Neutrophil (primary cell): ENCODE results near the gene WDR86.
A peak's percentile ranks its signal among the peaks of the same experiment; 100 is the strongest.

Source experiments
- H3K27ac ChIP-seq: fragments of 200-600 bp; sonication (generic); 2 replicates; pipeline ENCODE4 v1.5.1; 2016; ENCODE audit warnings: mild to moderate bottlenecking, moderate library complexity
- H3K27me3 ChIP-seq: fragments of 200-600 bp; sonication (generic); 2 replicates; pipeline ENCODE4 v1.6.0; 2016; ENCODE audit warnings: mild to moderate bottlenecking
- H3K36me3 ChIP-seq: fragments of 200-600 bp; sonication (generic); 2 replicates; pipeline ENCODE4 v1.5.1; 2017
- H3K4me1 ChIP-seq, 2 experiments: fragments of 200-600 bp in 1 of 2; sonication (generic) in 1 of 2; 1 replicate in 1 of 2; 2 replicates in 1 of 2; pipeline versions ENCODE4 v1.5.1 to v1.6.1; 2013 to 2016; ENCODE audit warnings: low read depth in 1 of 2, low read length in 1 of 2, mild to moderate bottlenecking in 1 of 2, moderate library complexity in 1 of 2; ENCODE audit not compliant: control insufficient read depth in 1 of 2, insufficient read depth in 1 of 2
- H3K4me3 ChIP-seq, 2 experiments: fragments of 200-600 bp in 1 of 2; sonication (generic) in 1 of 2; 1 replicate in 1 of 2; 2 replicates in 1 of 2; pipeline ENCODE4 v1.5.1; 2013 to 2016; ENCODE audit warnings: low read depth in 1 of 2, low read length in 1 of 2, mild to moderate bottlenecking in 1 of 2, moderate library complexity in 1 of 2
- H3K9me3 ChIP-seq: fragments of 200-600 bp; sonication (generic); 2 replicates; pipeline ENCODE4 v1.5.1; 2016
- CTCF ChIP-seq: fragments of 200-600 bp; sonication (generic); IDR thresholded peaks from 2 replicates; pipeline ENCODE4 v1.5.1; 2016; ENCODE audit warnings: antibody characterized with exemption

The WDR86 gene

GRCh38 chr7:151374139-151374538 lies 35.7 kb downstream of the WDR86 start:
- no peak overlapping the region for H3K27ac ChIP-seq
- peaks cover 97% of the 10 kb centered on the region for H3K36me3 ChIP-seq
- H3K4me3 ChIP-seq = no peak overlapping the region
- TF ChIP-seq CTCF = no peak
- H3K9me3 ChIP-seq = no peaks in the 10 kb centered on the region
- H3K4me1 ChIP-seq = no peaks in the 10 kb centered on the region
- H3K27me3 ChIP-seq = no peaks in the 10 kb centered on the region

GRCh38 chr7:151373599-151373998 lies 36.2 kb downstream of the WDR86 start:
- Histone ChIP-seq H3K36me3 (peaks cover 97% of the 10 kb centered on the region), H3K9me3 (no peaks in the 10 kb centered on the region), H3K4me1 (no peaks in the 10 kb centered on the region), H3K27me3 (no peaks in the 10 kb centered on the region), H3K4me3 (no peak overlapping the region), H3K27ac (no peak overlapping the region)
- TF ChIP-seq CTCF = no peak

GRCh38 chr7:151372612-151373265 lies 37.1 kb downstream of the WDR86 start:
- no peak overlapping the region for H3K27ac ChIP-seq
- no peak overlapping the region for H3K4me3 ChIP-seq
- H3K36me3 ChIP-seq = peaks cover 97% of the 10 kb centered on the region
- H3K27me3 ChIP-seq = no peaks in the 10 kb centered on the region
- no peaks in the 10 kb centered on the region for H3K9me3 ChIP-seq
- TF ChIP-seq CTCF = no peak
- peaks cover 0 to 5% of the 10 kb centered on the region in 2 experiments for H3K4me1 ChIP-seq

GRCh38 chr7:151371266-151371665 lies 38.6 kb downstream of the WDR86 start:
- H3K9me3 ChIP-seq = no peaks in the 10 kb centered on the region
- H3K4me1 ChIP-seq = peaks cover 0 to 5% of the 10 kb centered on the region in 2 experiments
- no peak for TF ChIP-seq CTCF
- H3K4me3 ChIP-seq = no peak overlapping the region
- peaks cover 94% of the 10 kb centered on the region for H3K36me3 ChIP-seq
- H3K27me3 ChIP-seq = no peaks in the 10 kb centered on the region
- H3K27ac ChIP-seq = no peak overlapping the region

GRCh38 chr7:151368136-151368571 lies 41.7 kb downstream of the WDR86 start:
- Histone ChIP-seq H3K27me3 (no peaks in the 10 kb centered on the region), H3K4me3 (no peak overlapping the region), H3K4me1 (peaks cover 0 to 5% of the 10 kb centered on the region in 2 experiments), H3K9me3 (no peaks in the 10 kb centered on the region), H3K27ac (no peak overlapping the region), H3K36me3 (peaks cover 69% of the 10 kb centered on the region)
- peak; percentile 86 for TF ChIP-seq CTCF
